GM18498 (cell line): ENCODE results near the gene PYGL.

ENCODE experiments used
- ATAC-seq: cut with Tn5 transposase; IDR thresholded peaks from one replicate; pipeline ENCODE4 v1.9.1; 2021; ENCODE audit warnings: mild to moderate bottlenecking, moderate library complexity; ENCODE audit not compliant: unreplicated experiment

The PYGL gene

DNA sequence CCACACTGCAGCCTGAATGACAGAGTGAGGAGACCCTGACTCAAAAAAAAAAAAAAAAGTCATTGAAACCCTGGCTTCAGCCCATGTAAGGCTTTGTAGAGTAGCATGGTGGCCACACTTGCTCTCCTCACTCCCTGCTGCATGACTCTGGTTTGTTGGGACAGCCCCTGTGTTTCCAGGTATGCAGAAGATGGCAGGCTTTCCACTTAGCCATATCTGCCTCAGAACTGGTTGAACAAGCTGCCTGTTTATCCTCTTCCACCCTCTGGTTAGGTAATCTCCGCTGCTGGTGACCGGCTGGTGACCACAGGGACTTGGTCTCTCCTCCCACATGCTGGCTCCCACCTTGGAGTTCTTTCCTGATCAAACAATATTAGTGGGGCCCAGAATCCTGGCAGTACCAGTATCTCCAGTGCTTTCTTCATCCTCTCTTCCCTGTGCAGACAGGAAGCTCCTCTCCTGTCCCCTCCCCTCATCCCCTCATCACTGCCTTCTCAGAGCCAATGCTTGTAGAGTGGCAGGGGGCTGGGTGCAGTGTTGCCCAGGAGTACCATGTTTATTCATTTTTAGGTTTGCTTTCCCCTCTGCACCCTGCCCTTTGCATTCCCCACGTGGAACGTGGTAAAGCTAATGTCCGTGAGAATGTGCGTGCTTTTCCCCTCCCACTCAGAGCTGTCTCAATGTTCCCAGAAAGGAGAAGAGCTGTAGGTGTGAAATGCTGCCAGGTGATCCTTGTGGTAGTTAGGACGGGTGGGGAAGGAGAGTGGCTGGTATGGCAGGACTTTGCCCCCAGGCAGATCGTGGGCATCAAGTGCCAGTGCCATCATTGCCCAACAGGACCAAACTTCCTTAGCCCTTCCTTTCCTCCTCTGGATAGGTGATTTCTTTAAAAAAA, 61.1 kb downstream of the PYGL start:
- ATAC-seq: no peak

- peak; percentile 87 for ATAC-seq
These were observed 68.8 kb downstream of the PYGL start for GRCh38 chr14:50875359-50876070.

- ATAC-seq: no peak
These were observed 69.5 kb downstream of the PYGL start for GRCh38 chr14:50874757-50875156.

GRCh38 chr14:50871914-50872732, 72.2 kb downstream of the PYGL start, which contains the start of gene ABHD12B:
TSS of gene ABHD12B (plus strand) at chr14:50872053. CDS start at chr14:50872175, 122 bp downstream.
- no peak for ATAC-seq

- ATAC-seq: no peak
These were observed 73.1 kb downstream of the PYGL start for GRCh38 chr14:50871228-50871627.

- ATAC-seq: no peak
These were observed 78.7 kb downstream of the PYGL start for GRCh38 chr14:50865391-50866076.

DNA sequence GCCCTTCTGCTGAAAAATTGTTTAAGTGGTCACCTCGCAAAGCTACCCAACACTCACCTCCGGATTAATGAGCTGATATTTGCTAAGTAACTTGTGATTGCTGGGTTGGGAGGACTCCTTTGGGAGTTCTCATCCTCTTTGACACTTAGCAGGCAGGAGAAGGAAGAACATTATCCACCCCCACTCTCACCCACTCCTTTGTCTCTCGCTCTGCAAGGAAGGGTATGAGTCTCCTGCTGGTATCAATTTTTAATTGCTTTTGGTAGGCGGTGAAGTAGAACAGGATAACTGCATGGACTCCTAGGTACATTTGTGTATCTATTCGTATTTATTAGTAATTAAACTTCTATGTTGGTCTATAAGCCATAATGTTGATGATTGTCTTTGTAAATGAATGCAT, 79.3 kb downstream of the PYGL start:
- no peak for ATAC-seq

GRCh38 chr14:50864237-50864636, 80.0 kb downstream of the PYGL start:
- ATAC-seq: no peak

DNA sequence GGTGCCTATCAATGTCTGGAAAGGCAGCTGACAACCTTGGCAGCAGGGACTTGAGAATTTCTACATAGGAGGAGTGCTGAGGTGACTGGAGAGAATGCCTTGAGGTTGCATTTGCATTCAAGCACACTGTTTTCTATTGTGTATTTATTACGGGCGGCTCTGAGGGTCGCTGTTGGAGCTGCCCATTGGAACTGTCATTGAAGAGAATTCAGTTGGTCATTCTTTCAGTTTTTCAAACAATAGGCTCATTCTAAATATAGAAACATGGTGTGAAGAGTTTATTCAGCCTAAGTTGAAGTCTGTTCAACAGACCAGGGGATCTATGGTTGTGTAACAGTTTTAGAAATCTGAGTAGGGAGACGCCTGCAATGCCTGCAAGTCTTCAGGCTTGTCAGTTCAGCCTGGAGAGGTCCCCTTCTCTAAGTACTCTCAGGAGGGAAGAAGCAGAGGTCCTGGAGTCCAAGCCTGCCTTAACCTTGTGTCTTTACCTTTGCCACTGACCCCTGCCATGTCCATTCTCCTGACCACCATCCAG, 82.2 kb downstream of the PYGL start:
- no peak for ATAC-seq

- ATAC-seq: no peak
These were observed 83.7 kb downstream of the PYGL start for GRCh38 chr14:50860478-50861086.

DNA sequence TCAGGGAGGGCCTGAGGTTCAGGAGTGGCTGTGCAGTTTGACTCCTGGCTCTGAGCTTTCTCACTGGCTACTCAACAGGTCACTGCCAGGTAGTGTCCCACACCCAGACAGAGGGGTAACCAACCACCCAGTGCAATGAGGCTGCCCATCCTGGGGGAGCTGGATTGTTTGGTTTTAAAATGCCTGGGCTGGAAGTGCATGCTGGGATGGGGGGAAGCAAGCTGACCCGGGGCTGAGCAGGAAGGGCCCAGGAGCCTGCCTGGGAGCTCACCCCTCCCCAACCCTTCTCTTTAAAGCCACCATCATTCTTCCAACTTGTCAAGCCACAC, 85.0 kb downstream of the PYGL start:
- ATAC-seq: peak; percentile 3

GRCh38 chr14:50856660-50857059, 87.6 kb downstream of the PYGL start:
- ATAC-seq: no peak

DNA sequence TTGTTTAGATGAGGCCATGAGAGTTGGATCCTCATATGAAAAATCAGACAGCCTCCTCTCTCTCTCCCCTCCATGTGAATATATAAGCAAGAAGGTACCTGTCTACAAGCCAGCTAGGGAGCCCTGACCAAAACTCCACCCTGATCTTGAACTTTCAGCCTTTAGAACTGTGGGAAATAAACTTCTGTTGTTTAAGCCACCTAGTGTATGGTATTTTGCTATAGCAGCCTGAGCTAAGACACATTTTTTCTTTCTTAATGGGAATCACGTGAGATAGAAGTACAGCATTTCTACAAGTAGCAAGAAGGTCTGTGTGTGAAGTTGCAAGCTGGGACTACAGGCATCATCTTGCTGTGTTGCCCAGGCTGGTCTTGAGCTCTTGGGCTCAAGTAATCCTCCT, 88.7 kb downstream of the PYGL start:
- ATAC-seq: no peak
